RWPE2 (cell line): ENCODE data around the gene USP49.
A peak's percentile ranks its signal among the peaks of the same experiment; 100 is the strongest.

Experiments used
- ATAC-seq: fragments of 200-7000 bp; cut with Tn5 transposase; 3 replicates; pipeline ENCODE4 v1.9.1; 2021; ENCODE audit warnings: low read depth
- DNase-seq: peaks from one replicate; pipeline ENCODE4 v3.0.0-alpha.2; 2020; ENCODE audit warnings: low spot score
- H3K27ac ChIP-seq: fragments of 450-650 bp; 2 replicates; pipeline ENCODE4 v1.5.1; 2017; ENCODE audit warnings: mild to moderate bottlenecking; ENCODE audit not compliant: poor library complexity, severe bottlenecking
- H3K27me3 ChIP-seq: fragments of 250-450 bp; sonication (Bioruptor Pico); 2 replicates; pipeline ENCODE4 v1.5.1; 2021; ENCODE audit warnings: mild to moderate bottlenecking, moderate library complexity; ENCODE audit not compliant: insufficient read depth, poor library complexity, severe bottlenecking
- H3K36me3 ChIP-seq: fragments of 250-450 bp; sonication (Bioruptor Pico); 2 replicates; pipeline ENCODE4 v1.5.1; 2020; ENCODE audit warnings: low read depth, mild to moderate bottlenecking, moderate library complexity
- H3K4me1 ChIP-seq: fragments of 250-450 bp; sonication (Bioruptor Pico); 2 replicates; pipeline ENCODE4 v1.5.1; 2021; ENCODE audit warnings: mild to moderate bottlenecking, moderate library complexity; ENCODE audit not compliant: insufficient read depth, poor library complexity, severe bottlenecking
- H3K4me3 ChIP-seq: fragments of 250-450 bp; sonication (Bioruptor Pico); 2 replicates; pipeline ENCODE4 v1.5.1; 2021; ENCODE audit warnings: mild to moderate bottlenecking, moderate library complexity; ENCODE audit not compliant: severe bottlenecking
- H3K9me3 ChIP-seq: fragments of 250-450 bp; sonication (Bioruptor Pico); 2 replicates; pipeline ENCODE4 v1.5.1; 2021; ENCODE audit warnings: mild to moderate bottlenecking, moderate library complexity; ENCODE audit not compliant: severe bottlenecking
- TF ChIP-seq, protein P1 (sequence below): fragments of 450-650 bp; IDR thresholded peaks from one replicate; pipeline ENCODE4 v1.5.1; 2017; ENCODE audit warnings: mild to moderate bottlenecking, moderate library complexity; ENCODE audit not compliant: poor library complexity, severe bottlenecking

USP49 gene

DNA sequence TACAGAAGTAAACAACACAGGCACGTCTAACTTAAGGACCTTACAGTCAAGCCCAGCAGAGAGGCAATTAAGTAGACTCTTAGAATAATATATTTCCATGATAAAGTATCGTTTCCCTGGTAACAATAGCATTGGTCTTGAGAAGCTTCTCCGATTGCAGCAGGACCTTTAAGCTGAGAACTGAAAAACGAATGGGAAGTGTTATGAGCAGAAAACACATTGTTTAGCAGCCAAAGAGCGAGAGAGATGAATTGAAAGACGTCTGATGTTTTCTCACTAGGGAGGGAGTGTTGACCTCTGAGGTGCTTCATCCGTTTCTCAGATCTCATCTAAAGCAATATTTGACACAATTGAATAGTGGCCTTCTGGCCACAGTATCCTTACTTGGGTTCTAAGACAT is 27.0 kb upstream of the USP49 start:
- peaks cover 43% of the 10 kb centered on the region for H3K36me3 ChIP-seq

DNA sequence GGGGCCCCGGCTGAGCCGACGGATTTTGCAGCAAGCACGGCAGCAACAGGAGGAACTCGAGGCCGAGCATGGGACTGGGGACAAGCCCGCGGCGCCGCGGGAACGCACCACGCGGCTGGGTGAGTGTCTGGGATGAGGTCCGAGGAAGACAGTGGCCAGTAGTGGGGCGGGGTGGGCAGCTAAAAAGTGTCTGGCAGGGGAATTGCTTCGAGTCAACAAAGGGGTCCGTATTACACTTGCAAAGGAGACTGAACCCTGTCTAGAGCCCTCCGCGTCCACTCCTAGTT is 26.5 kb upstream of the USP49 start:
- peaks cover 24% of the 10 kb centered on the region for H3K4me1 ChIP-seq
- H3K4me3 ChIP-seq, result peak overlapping the region; percentile 87
- H3K36me3 ChIP-seq, result peaks cover 43% of the 10 kb centered on the region
- H3K27ac ChIP-seq, result peak overlapping the region; percentile 84
- H3K9me3 ChIP-seq, result no peaks in the 10 kb centered on the region
- TF ChIP-seq, protein P1, sequence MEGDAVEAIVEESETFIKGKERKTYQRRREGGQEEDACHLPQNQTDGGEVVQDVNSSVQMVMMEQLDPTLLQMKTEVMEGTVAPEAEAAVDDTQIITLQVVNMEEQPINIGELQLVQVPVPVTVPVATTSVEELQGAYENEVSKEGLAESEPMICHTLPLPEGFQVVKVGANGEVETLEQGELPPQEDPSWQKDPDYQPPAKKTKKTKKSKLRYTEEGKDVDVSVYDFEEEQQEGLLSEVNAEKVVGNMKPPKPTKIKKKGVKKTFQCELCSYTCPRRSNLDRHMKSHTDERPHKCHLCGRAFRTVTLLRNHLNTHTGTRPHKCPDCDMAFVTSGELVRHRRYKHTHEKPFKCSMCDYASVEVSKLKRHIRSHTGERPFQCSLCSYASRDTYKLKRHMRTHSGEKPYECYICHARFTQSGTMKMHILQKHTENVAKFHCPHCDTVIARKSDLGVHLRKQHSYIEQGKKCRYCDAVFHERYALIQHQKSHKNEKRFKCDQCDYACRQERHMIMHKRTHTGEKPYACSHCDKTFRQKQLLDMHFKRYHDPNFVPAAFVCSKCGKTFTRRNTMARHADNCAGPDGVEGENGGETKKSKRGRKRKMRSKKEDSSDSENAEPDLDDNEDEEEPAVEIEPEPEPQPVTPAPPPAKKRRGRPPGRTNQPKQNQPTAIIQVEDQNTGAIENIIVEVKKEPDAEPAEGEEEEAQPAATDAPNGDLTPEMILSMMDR, result no peak
- ATAC-seq (no peak), DNase-seq (peak; percentile 56)
- H3K27me3 ChIP-seq, result no peaks in the 10 kb centered on the region

More for the DNA sequence above, 27.0 kb upstream of the USP49 start:
- Histone ChIP-seq H3K4me1 (peaks cover 19% of the 10 kb centered on the region), H3K4me3 (peak overlapping the region; percentile 87), H3K27me3 (no peaks in the 10 kb centered on the region), H3K27ac (peak overlapping the region; percentile 84), H3K9me3 (no peaks in the 10 kb centered on the region)
- TF ChIP-seq, protein P1, result no peak
- ATAC-seq (no peak), DNase-seq (no peak)

GRCh38 chr6:41920921-41921711 is 25.9 kb upstream of the USP49 start, which contains the start of the genes BYSL and MED20:
TSS of gene BYSL (plus strand) at chr6:41921499. CDS start at chr6:41921563, 64 bp downstream.
TSS of gene MED20 (minus strand) at chr6:41921139. CDS start at chr6:41921018, 121 bp downstream.
- peak; percentile 94 for DNase-seq

DNA sequence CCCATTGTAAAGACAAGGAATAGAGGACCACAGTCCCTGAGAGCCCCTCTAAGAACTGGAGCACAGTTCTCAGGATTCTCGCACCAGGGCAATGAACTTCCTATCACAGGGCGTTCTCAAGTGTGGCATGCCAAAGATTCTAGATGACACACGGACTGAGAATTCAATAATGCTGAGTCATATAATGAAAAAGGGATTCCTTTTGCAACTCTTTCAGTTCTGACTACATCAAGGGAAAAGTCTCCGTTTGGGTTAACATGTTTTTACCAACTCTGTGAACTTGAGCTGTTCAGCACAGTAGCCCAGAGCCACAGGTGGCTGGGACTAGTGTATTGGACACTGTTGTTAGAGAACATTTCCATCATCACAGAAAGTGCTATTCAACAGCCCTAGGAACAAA is 22.4 kb upstream of the USP49 start:
- H3K36me3 ChIP-seq, result peaks cover 48% of the 10 kb centered on the region
- peaks cover 21% of the 10 kb centered on the region for H3K4me1 ChIP-seq

More at GRCh38 chr6:41920921-41921711, 25.9 kb upstream of the USP49 start, which contains the start of the genes BYSL and MED20:
- H3K4me3 ChIP-seq, result peak within 1 kb of the TSS; percentile 87
- no peaks in the 10 kb centered on the region for H3K9me3 ChIP-seq
- peak within 1 kb of the TSS; percentile 84 for H3K27ac ChIP-seq
- peaks cover 25% of the 10 kb centered on the region for H3K4me1 ChIP-seq
- TF ChIP-seq, protein P1, result peak; percentile 98
- peak; percentile 68 for ATAC-seq
- H3K27me3 ChIP-seq, result no peaks in the 10 kb centered on the region
- H3K36me3 ChIP-seq, result peaks cover 45% of the 10 kb centered on the region

More for the DNA sequence above, 22.4 kb upstream of the USP49 start:
- Histone ChIP-seq H3K9me3 (no peaks in the 10 kb centered on the region), H3K4me3 (no peak overlapping the region), H3K27me3 (no peaks in the 10 kb centered on the region), H3K27ac (peak overlapping the region; percentile 84)
- TF ChIP-seq, protein P1, result no peak
- DNase-seq, result no peak
- peak; percentile 80 for ATAC-seq
